ENCODE measurements around the gene NUP188.

NUP188 gene

DNA sequence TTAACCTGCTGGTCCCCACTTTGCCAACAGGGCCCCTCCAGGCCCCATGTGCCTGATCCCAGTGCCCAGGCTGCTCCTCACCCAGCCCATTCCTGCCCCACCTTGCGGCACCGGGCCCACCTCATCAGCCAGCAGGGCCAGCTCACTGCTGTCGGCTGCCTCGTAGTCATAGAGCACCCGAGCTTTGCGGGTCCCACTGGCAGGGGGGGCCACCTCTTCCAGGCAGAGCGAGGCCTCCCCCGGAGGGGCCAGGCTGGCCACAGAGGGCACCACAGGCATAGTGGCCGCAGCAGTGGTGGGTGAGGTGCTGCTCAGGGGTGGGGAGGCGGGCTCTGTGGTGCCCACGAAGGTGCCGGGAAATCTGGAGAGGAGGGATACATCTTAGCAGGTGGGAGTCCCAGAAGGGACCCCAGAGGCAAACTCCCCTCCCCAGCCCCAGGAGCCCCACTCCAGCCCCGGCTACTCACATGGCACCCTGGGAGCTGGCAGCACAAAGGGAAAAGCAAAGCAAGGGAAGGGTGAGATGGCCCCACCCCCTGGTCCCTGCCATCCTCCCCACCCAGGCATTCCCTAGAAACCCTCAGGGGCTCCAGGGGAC, 61.6 kb downstream of the NUP188 start:
- TF ChIP-seq ARNT (IDR thresholded peaks at IDR 0.05), result no peak
- TF ChIP-seq BHLHE40 (IDR thresholded peaks at IDR 0.05; ENCODE audit: borderline replicate concordance), result no peak
- TF ChIP-seq NFRKB (IDR thresholded peaks at IDR 0.05), result no peak
- TF ChIP-seq HDGF (IDR thresholded peaks at IDR 0.05; ENCODE audit: borderline replicate concordance), result no peak
- TF ChIP-seq FOXA1 (IDR thresholded peaks at IDR 0.05), result no peak
- no peak for TF ChIP-seq FOXK2 (IDR thresholded peaks at IDR 0.05)
- no peak for TF ChIP-seq L3MBTL2 (conservative IDR thresholded peaks at IDR 0.05)
- TF ChIP-seq FOXM1 (IDR thresholded peaks at IDR 0.05; ENCODE audit: borderline replicate concordance), result no peak
- no peak for TF ChIP-seq SUZ12 (IDR thresholded peaks at IDR 0.05)
- TF ChIP-seq ZNF384 (IDR thresholded peaks at IDR 0.05), result no peak
- no peak for TF ChIP-seq ELF4 (IDR thresholded peaks at IDR 0.05)
- no peak for TF ChIP-seq LEF1 (IDR thresholded peaks at IDR 0.05; ENCODE audit: borderline replicate concordance)
- no peak for TF ChIP-seq CTBP1 (IDR thresholded peaks at IDR 0.05; ENCODE audit: borderline replicate concordance)
- TF ChIP-seq SP1 (IDR thresholded peaks at IDR 0.05), result no peak
- TF ChIP-seq, protein P1, sequence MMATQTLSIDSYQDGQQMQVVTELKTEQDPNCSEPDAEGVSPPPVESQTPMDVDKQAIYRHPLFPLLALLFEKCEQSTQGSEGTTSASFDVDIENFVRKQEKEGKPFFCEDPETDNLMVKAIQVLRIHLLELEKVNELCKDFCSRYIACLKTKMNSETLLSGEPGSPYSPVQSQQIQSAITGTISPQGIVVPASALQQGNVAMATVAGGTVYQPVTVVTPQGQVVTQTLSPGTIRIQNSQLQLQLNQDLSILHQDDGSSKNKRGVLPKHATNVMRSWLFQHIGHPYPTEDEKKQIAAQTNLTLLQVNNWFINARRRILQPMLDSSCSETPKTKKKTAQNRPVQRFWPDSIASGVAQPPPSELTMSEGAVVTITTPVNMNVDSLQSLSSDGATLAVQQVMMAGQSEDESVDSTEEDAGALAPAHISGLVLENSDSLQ (IDR thresholded peaks at IDR 0.05), result no peak
- TF ChIP-seq TARDBP (IDR thresholded peaks at IDR 0.05), result no peak
- no peak for DNase-seq (ENCODE audit: extremely low spot score)
- CTCF ChIA-PET, result no interaction called here
- POLR2A ChIA-PET, result no interaction called here

DNA sequence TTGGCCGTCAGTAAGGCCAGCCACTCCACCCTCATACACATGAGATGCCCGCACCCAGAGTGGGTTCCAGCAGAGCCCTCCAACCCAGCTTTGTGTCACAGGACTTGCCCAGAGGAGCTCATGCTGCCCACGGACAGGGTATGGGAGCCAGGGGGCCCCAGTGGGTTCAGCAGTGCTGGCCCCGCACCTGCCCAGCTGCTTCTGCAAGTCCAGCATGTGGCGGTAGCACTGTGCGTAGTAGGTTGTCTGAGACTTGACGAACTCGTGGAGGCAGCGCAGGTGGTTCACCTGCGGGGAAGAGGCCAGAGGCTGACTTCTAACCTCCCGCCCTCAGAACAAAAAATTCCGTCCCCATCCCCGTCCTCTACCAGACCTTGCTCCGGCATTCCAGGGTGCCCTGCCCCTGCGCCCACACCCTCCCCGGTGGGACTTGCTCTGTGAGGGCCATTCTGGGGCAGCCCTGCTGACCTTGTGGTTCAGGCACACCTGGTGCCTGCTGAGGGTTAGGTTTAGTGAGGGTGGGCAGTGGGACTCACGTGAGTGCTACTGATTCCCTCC, 62.2 kb downstream of the NUP188 start:
- POLR2A ChIA-PET, result no interaction called here

DNA sequence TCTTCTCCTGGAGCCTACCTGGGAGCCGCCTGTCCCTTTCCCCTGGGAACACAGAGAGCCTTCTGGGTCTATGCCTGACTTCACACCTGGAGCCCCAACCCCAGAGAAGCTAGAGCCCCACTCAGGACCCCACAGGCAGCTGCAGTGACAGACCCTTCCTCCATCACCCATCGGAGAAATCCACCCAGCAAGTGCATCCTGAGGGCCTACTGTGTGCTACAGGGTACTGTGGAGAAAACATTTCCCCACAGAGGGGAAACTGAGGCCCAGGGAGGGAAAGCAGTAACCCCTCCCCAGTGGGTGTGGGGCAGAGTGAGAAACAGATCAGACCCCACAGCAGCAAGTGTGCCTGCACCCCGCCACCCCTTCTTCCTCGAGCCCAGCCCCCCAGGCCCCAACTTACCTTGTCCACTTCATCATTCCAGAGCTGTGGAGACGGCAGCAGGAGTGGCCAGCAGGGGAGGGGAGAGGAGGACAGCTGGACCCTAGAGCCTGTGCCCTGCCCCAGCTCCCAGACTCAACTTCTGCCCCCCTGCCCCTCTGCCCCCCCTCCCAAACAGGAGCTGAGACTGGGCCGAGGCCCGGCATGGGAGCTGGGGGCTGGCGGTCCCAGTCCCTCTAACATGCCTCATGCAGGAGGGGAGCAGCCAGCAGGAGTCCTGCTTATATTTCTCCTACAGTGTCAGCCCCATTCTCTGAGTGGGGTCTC, 62.9 kb downstream of the NUP188 start:
- CTCF ChIA-PET, result no interaction called here
- POLR2A ChIA-PET, result no interaction called here

More for the DNA sequence above, 62.2 kb downstream of the NUP188 start:
- no peak for DNase-seq (ENCODE audit: extremely low spot score)
- no peak for TF ChIP-seq CTBP1 (IDR thresholded peaks at IDR 0.05; ENCODE audit: borderline replicate concordance)
- TF ChIP-seq TARDBP (IDR thresholded peaks at IDR 0.05), result no peak
- TF ChIP-seq BHLHE40 (IDR thresholded peaks at IDR 0.05; ENCODE audit: borderline replicate concordance), result no peak
- TF ChIP-seq FOXA1 (IDR thresholded peaks at IDR 0.05), result no peak
- no peak for TF ChIP-seq NFRKB (IDR thresholded peaks at IDR 0.05)
- TF ChIP-seq, protein P1 (IDR thresholded peaks at IDR 0.05), result no peak
- TF ChIP-seq FOXK2 (IDR thresholded peaks at IDR 0.05), result no peak
- no peak for TF ChIP-seq HDGF (IDR thresholded peaks at IDR 0.05; ENCODE audit: borderline replicate concordance)
- no peak for TF ChIP-seq ZNF384 (IDR thresholded peaks at IDR 0.05)
- no peak for TF ChIP-seq SP1 (IDR thresholded peaks at IDR 0.05)
- no peak for TF ChIP-seq LEF1 (IDR thresholded peaks at IDR 0.05; ENCODE audit: borderline replicate concordance)
- TF ChIP-seq ARNT (IDR thresholded peaks at IDR 0.05), result no peak
- TF ChIP-seq L3MBTL2 (conservative IDR thresholded peaks at IDR 0.05), result no peak
- TF ChIP-seq ELF4 (IDR thresholded peaks at IDR 0.05), result no peak
- no peak for TF ChIP-seq FOXM1 (IDR thresholded peaks at IDR 0.05; ENCODE audit: borderline replicate concordance)
- CTCF ChIA-PET, result no interaction called here

DNA sequence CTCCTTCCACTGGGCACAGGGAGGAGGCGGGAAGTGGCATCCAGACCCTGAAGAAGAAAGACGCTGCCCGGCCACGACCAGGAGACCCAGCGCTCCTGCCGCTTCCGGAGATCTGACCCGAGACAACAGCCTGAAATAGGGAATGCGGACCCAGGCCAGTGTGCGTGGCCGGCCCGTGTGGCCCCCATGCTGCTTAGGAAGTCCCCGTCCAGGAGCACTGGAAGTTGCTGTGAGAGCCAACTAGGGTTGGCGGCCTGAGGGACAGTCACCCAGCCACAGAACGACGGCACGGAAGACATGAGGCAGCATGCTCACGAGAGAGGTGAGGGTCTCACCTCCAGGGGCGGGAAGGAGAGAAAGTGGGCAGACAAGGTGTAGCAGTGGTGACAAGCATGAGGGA, 63.7 kb downstream of the NUP188 start:
- ChIA-PET CTCF (no interaction called here), POLR2A (no interaction called here)
- no peak for DNase-seq (ENCODE audit: extremely low spot score)
- no peak for TF ChIP-seq LEF1 (IDR thresholded peaks at IDR 0.05; ENCODE audit: borderline replicate concordance)

More for the DNA sequence above, 62.9 kb downstream of the NUP188 start:
- DNase-seq (ENCODE audit: extremely low spot score), result no peak
- TF ChIP-seq NFRKB (IDR thresholded peaks at IDR 0.05) (no peak), SUZ12 (IDR thresholded peaks at IDR 0.05) (no peak)

DNA sequence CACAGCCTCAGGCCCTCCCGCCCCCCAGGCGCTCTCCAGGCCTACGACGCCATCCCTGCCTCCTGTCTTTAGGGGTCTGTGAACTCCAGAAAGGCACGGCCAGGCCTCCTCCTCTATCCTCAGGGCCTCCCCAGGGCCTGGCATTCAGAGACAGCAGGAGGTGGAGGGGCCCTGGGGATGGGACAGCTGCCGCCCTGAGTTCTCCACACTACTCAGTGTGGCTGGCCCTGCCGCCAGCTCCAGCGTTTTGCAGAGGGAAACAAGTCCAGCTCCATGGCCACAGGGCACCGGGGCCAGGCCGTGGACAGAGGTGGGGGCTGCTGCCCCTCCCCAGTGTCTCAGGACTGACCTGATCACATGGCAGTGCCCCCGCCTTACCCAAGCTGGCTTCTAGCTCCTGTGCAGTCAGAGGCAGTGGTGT, 64.3 kb downstream of the NUP188 start:
- POLR2A ChIA-PET, result no interaction called here

DNA sequence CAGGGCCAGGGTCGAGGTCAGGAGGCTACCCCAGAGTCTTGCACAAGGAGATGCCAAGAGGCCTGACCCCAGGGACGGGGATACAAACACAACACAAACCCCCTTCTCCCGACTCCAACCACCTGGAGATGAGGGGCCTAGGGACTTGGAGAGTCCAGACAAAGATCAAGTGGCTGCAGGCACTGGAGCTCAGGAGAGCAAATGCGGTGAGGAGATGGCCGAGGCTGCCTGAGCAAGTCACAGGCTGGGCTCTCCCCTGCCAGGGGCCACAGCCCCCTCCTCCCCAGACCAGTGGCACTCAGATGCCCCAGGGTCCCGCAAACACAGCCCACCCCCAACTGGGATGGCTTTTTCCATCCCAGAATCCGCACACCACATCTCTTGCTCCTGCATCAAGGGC, 64.8 kb downstream of the NUP188 start:
- DNase-seq (ENCODE audit: extremely low spot score), result no peak
- CTCF ChIA-PET, result no interaction called here
- POLR2A ChIA-PET, result no interaction called here
- TF ChIP-seq CTBP1 (IDR thresholded peaks at IDR 0.05; ENCODE audit: borderline replicate concordance) (no peak), SP1 (IDR thresholded peaks at IDR 0.05) (no peak), HDGF (IDR thresholded peaks at IDR 0.05; ENCODE audit: borderline replicate concordance) (no peak), TARDBP (IDR thresholded peaks at IDR 0.05) (no peak), ZNF384 (IDR thresholded peaks at IDR 0.05) (no peak), FOXM1 (IDR thresholded peaks at IDR 0.05; ENCODE audit: borderline replicate concordance) (no peak), BHLHE40 (IDR thresholded peaks at IDR 0.05; ENCODE audit: borderline replicate concordance) (no peak)
- TF ChIP-seq, protein P1 (IDR thresholded peaks at IDR 0.05), result no peak

More for the DNA sequence above, 64.3 kb downstream of the NUP188 start:
- no peak for DNase-seq (ENCODE audit: extremely low spot score)
- CTCF ChIA-PET, result no interaction called here
- TF ChIP-seq HDGF (IDR thresholded peaks at IDR 0.05; ENCODE audit: borderline replicate concordance), result no peak

All from HEK293T (cell line).